Measurements from ENCODE around the gene OOSP4B.
"Not testable (repeated sequence)": the region's sequence is repeated elsewhere in the genome, so short reads cannot be mapped to it uniquely, and the experiment has no call there.

Gene OOSP4B

GRCh38 chr11:60064111-60064510, 47.1 kb downstream of the OOSP4B start:
- DNase-seq, result no peak

GRCh38 chr11:60065801-60066200, 48.8 kb downstream of the OOSP4B start:
- no peak for DNase-seq

GRCh38 chr11:60069450-60069849, 52.5 kb downstream of the OOSP4B start:
- DNase-seq, result no peak

- DNase-seq, result not testable (repeated sequence)
Observed at GRCh38 chr11:60071644-60072043, 54.7 kb downstream of the OOSP4B start.

- no peak for DNase-seq
Observed at GRCh38 chr11:60077216-60077817, 60.3 kb downstream of the OOSP4B start.

- no peak for DNase-seq
Observed at GRCh38 chr11:60077981-60078380, 61.0 kb downstream of the OOSP4B start.

GRCh38 chr11:60078745-60079144, 61.8 kb downstream of the OOSP4B start:
- no peak for DNase-seq

- no peak for DNase-seq
Observed at GRCh38 chr11:60080535-60080934, 63.6 kb downstream of the OOSP4B start.

Data from cerebellar nuclear complex (tissue), 1 donor.